ENCODE data around the gene ANTXR2.

Gene ANTXR2

GRCh38 chr4:79886557-79886956 lies 186.5 kb downstream of the ANTXR2 start:
- ChIA-PET POLR2A (ENCODE audit: low non-redundant PET) (no interaction called here), CTCF (no interaction called here)
- no peak overlapping the region for H3K27ac ChIP-seq
- no peak for TF ChIP-seq CTCF (conservative IDR thresholded peaks at IDR 0.05; ENCODE audit: low read depth)
- DNase-seq (ENCODE audit: low spot score), result no peak

- ChIA-PET CTCF (no interaction called here), POLR2A (ENCODE audit: low non-redundant PET) (no interaction called here)
- no peak for TF ChIP-seq CTCF (conservative IDR thresholded peaks at IDR 0.05; ENCODE audit: low read depth)
- no peak for DNase-seq (ENCODE audit: low spot score)
- no peak overlapping the region for H3K27ac ChIP-seq
These were observed 187.0 kb downstream of the ANTXR2 start for GRCh38 chr4:79886021-79886420.

- no peak overlapping the region for H3K27ac ChIP-seq
- ChIA-PET CTCF (no interaction called here), POLR2A (ENCODE audit: low non-redundant PET) (no interaction called here)
- no peak for TF ChIP-seq CTCF (conservative IDR thresholded peaks at IDR 0.05; ENCODE audit: low read depth)
- DNase-seq (ENCODE audit: low spot score), result no peak
These were observed 189.7 kb downstream of the ANTXR2 start for GRCh38 chr4:79883290-79883689.

GRCh38 chr4:79882806-79883205 lies 190.2 kb downstream of the ANTXR2 start:
- ChIA-PET POLR2A (ENCODE audit: low non-redundant PET) (no interaction called here), CTCF (no interaction called here)
- no peak for DNase-seq (ENCODE audit: low spot score)
- H3K27ac ChIP-seq, result no peak overlapping the region
- no peak for TF ChIP-seq CTCF (conservative IDR thresholded peaks at IDR 0.05; ENCODE audit: low read depth)

GRCh38 chr4:79881407-79881806 lies 191.6 kb downstream of the ANTXR2 start:
- ChIA-PET POLR2A (ENCODE audit: low non-redundant PET) (no interaction called here), CTCF (no interaction called here)
- TF ChIP-seq CTCF (conservative IDR thresholded peaks at IDR 0.05; ENCODE audit: low read depth), result no peak
- H3K27ac ChIP-seq, result no peak overlapping the region
- no peak for DNase-seq (ENCODE audit: low spot score)

GRCh38 chr4:79877511-79877910 lies 195.5 kb downstream of the ANTXR2 start:
- DNase-seq (ENCODE audit: low spot score), result no peak
- POLR2A ChIA-PET (ENCODE audit: low non-redundant PET), result no interaction called here
- TF ChIP-seq CTCF (conservative IDR thresholded peaks at IDR 0.05; ENCODE audit: low read depth), result no peak
- CTCF ChIA-PET, result no interaction called here
- H3K27ac ChIP-seq, result no peak overlapping the region

- ChIA-PET POLR2A (ENCODE audit: low non-redundant PET) (no interaction called here), CTCF (interaction anchor here (0.6 kb wide), 1 partner anchor 341 kb away, joined by 3 read pairs; no protein-coding TSS in a partner anchor)
- H3K27ac ChIP-seq, result no peak overlapping the region
- TF ChIP-seq CTCF (conservative IDR thresholded peaks at IDR 0.05; ENCODE audit: low read depth), result no peak
- DNase-seq (ENCODE audit: low spot score), result no peak
These were observed 197.6 kb downstream of the ANTXR2 start for GRCh38 chr4:79875344-79875899.
